ENCODE data around the gene PLXNA4.

DNA sequence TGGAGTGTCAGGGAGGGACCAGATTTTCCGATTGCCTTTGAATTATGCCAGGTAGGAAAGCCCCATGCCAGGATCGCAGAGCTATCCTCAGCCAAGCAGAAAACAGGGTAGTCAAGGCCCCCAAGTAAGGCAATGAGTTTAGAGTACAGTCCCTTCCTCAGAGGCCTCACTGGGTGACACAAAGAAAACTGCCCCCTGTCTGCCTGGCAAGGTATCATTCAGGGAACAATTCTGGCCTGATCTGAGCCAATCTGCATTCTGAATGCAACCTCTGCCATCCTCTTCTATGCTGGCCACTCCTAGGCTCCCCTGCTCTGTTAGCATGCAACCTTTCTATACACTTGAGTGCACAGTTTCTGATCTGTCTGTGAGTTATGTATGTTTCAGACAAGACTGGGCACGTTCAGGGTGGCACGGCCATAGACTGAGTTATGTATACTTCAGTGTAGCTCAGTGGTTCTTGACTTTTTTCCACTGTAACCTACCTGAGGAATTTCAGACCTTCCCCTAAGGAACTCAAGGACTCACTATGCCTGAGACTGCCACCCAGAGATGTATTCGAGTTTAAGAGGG, 336.8 kb downstream of the PLXNA4 start:
- TF ChIP-seq, protein P1, sequence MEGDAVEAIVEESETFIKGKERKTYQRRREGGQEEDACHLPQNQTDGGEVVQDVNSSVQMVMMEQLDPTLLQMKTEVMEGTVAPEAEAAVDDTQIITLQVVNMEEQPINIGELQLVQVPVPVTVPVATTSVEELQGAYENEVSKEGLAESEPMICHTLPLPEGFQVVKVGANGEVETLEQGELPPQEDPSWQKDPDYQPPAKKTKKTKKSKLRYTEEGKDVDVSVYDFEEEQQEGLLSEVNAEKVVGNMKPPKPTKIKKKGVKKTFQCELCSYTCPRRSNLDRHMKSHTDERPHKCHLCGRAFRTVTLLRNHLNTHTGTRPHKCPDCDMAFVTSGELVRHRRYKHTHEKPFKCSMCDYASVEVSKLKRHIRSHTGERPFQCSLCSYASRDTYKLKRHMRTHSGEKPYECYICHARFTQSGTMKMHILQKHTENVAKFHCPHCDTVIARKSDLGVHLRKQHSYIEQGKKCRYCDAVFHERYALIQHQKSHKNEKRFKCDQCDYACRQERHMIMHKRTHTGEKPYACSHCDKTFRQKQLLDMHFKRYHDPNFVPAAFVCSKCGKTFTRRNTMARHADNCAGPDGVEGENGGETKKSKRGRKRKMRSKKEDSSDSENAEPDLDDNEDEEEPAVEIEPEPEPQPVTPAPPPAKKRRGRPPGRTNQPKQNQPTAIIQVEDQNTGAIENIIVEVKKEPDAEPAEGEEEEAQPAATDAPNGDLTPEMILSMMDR (IDR thresholded peaks at IDR 0.05; ENCODE audit: low read depth, low read length) = no peak
- TF ChIP-seq POLR2A (IDR thresholded peaks at IDR 0.05; ENCODE audit: extremely low read depth, insufficient read length) (no peak), MYC (IDR thresholded peaks at IDR 0.05; ENCODE audit: low read depth, low read length) (no peak)
- TF ChIP-seq, protein P2, sequence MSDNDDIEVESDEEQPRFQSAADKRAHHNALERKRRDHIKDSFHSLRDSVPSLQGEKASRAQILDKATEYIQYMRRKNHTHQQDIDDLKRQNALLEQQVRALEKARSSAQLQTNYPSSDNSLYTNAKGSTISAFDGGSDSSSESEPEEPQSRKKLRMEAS (IDR thresholded peaks at IDR 0.05; ENCODE audit: low read depth, low read length) = no peak
